CD4-positive, alpha-beta T cell treated with Interleukin-4 for 4 hours (primary cell): ENCODE data around the gene AFF4.
"Not testable (repeated sequence)": the region's sequence is repeated elsewhere in the genome, so short reads cannot be mapped to it uniquely, and the experiment has no call there.

Experiments used
- DNase-seq: peaks from one replicate; pipeline ENCODE4 v3.0.0-alpha.2; 2020

Gene AFF4

GRCh38 chr5:132887283-132887682 lies 76.2 kb downstream of the AFF4 start:
- no peak for DNase-seq

- DNase-seq: no peak
Measured at GRCh38 chr5:132886064-132886823, 77.2 kb downstream of the AFF4 start.

GRCh38 chr5:132884548-132884947 lies 78.9 kb downstream of the AFF4 start:
- no peak for DNase-seq

DNA sequence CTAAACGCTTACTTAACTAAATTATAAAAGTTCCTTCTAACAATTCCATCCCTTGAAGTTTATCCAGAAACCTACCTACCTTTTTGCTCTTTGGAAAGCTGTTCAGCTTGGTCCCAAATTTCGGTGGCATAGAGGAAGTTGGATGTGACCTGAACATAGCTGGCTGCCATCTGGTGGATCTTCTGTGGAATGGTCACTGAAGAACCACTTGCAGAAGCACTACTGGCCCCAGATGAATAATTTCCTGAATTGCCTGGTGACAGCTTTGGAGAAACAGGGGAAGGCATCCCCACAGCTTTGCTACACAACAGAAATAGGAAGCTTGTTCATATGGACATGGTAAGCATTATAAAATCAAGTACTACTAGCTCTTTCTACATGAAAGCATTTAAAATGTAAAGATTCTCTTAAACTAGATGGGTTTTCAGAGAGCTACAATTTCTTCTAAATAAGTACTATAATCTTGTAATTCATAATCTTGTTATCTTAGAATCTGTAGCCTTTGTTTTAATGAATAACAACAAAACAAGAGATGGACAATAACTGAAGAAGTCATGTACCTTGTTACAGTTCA lies 80.1 kb downstream of the AFF4 start:
- peak; percentile 47 for DNase-seq

- no peak for DNase-seq
Measured at GRCh38 chr5:132877938-132878337, 85.5 kb downstream of the AFF4 start.

- no peak for DNase-seq
Measured at GRCh38 chr5:132877466-132877865, 86.0 kb downstream of the AFF4 start.

GRCh38 chr5:132876020-132876759 lies 87.2 kb downstream of the AFF4 start:
- DNase-seq: no peak

- no peak for DNase-seq
Measured at GRCh38 chr5:132873930-132874271, 89.5 kb downstream of the AFF4 start.

- no peak for DNase-seq
Measured at GRCh38 chr5:132873119-132873929, 90.1 kb downstream of the AFF4 start, which contains the start of gene LEAP2. Gene LEAP2 (plus strand): TSS chr5:132873668. CDS start chr5:132873695, 27 bp downstream.

- no peak for DNase-seq
Measured at GRCh38 chr5:132872788-132873118, 90.7 kb downstream of the AFF4 start.

GRCh38 chr5:132871459-132872284 lies 91.8 kb downstream of the AFF4 start:
- no peak for DNase-seq

DNA sequence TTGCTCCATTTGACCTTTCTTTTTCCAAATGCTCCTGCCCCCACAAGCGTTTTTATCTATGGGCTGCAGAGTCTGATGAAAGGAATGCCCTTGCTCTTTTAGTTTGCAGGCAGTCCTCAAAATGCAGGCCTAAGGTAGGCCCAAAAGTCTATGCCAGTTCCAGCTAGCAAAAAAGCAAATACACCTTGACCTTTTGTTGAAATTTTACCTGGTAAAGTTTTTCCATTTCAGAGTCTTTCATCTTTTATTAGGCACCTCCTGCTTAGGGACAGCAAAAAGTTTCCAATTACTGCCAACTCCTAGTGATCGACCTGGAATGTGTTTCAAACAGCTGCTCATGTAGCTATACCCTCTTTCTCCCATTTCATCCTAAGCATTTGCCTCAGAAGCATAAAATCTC lies 92.6 kb downstream of the AFF4 start:
- DNase-seq: no peak

- DNase-seq: no peak
Measured at GRCh38 chr5:132868754-132869153, 94.7 kb downstream of the AFF4 start.

DNA sequence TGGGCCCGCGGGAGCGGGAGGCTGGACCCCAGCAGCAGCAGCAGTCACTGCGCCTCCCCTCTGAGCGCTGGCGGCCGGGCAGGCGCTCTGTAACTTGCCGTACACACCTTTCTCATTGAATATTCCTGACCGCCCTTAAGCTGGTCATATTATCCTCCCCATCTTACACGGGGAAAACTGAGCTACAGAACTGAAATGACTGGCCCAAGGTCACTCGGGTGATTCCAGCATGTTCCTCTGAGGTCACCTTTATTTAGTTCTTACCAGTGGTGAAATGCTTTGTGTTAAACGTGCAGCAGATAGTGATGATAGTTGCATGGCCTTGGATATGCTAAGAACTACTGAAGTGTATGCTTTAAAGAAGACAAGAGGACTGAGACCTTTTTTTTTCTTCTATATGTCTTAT lies 96.4 kb downstream of the AFF4 start:
- DNase-seq: no peak

- DNase-seq: peak; percentile 98
Measured at GRCh38 chr5:132866342-132867045, 96.9 kb downstream of the AFF4 start, which contains the start of the genes GDF9 and UQCRQ. Gene GDF9 (minus strand): TSS chr5:132866469. CDS start chr5:132864533, 1,936 bp downstream. Gene UQCRQ (plus strand): TSS chr5:132866642. CDS start chr5:132866882, 240 bp downstream.

DNA sequence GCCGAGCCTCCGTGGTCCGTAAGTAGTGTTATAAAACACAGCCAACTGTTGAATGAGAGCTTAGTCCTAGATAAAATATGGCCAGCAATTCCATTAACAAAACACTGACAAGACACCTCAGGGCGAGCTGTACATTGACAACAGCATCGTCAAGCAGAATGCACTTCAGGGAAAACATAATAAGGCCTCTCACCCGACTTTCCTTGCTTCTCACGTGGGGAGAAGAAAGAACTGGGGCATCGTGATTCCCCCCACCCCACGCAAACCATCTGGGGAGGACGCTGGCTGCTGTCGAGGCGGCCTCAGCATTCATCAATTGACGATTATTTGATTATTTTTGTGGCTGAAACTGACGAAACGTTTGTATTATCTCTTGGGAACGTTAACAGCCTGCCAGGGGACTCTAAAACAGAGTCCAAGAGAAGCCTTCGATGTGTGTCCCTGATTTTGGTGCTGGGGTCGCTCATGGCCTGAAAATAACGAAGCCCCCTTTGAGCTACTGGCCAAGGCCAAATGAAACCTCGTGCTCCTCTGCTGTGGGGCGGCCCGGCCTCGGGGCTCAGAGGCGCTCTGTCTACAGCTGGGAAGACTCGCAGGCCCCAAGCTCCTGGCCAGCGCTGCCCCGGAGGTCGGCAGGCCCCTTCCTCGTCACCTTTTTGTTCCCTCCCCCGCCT lies 97.6 kb downstream of the AFF4 start:
- DNase-seq: no peak

GRCh38 chr5:132860742-132861141 lies 102.7 kb downstream of the AFF4 start:
- DNase-seq: no peak

DNA sequence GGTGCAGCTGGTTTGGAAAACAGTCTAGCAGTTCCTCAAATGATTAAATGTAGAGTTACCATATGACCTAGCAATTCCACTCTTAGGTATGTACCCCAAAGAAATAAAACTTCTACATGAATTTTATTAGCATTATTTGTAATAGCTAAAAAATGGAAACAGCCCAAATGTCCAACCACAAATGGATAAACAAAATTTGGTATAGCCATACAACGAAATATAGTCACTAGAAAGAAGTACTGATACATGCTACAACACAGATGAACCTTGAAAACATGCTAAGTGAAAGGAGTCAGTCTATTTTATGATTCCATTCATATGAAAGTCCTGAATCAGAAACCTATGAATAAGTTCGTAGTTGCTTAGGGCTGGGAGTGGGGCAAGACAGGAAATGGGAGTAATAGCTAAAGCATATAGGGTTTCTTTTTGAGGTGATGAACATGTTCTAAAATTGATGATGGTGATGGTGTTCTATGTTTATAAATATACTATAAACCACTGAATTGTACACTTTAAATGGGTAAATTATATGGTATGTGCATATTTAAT lies 103.5 kb downstream of the AFF4 start:
- no peak for DNase-seq

GRCh38 chr5:132856011-132856410 lies 107.4 kb downstream of the AFF4 start:
- DNase-seq: no peak

DNA sequence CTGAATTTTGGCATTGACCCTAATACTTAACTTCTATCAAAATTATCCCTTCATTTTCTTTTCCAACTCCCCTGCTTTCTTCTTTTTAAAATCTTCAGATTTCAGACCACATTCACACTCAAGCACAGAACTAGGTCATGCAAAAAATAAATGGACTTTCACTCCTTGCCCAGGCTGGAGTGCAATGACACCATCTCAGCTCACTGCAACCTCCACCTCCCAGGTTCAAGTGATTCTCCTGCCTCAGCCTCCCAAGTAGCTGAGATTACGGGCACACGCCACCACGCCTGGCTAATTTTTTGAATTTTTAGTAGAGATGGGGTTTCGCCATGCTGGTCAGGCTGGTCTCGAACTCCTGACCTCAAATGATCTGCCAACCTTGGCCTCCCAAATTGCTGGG lies 108.4 kb downstream of the AFF4 start:
- DNase-seq: not testable (repeated sequence)

DNA sequence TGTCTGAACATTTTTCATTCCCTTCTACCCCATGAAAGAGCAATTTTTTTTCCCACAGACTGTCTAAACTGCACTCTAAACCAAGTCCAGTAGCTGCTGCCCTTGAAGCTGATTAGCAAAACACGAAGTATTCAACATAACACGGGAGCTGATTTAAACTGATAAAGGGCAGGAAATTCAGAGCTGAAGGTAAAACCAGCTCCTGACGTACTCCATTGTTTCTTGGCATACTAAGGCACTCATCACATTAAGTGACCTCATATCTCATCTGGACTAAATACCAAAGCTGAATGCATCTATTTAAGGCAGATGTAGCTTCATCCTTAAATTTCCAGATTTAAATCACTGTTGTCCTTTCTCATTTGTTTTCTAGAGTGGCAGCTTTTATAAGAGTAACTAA lies 109.1 kb downstream of the AFF4 start:
- DNase-seq: no peak
